Activated gamma-delta T cell (primary cell): ENCODE data around the gene YIPF6.
"Not testable (repeated sequence)": the region's sequence is repeated elsewhere in the genome, so short reads cannot be mapped to it uniquely, and the experiment has no call there.

Source experiments
- DNase-seq: peaks from one replicate; lab custom pipeline; 2025; lab: John Stamatoyannopoulos, UW
- total RNA-seq, 2 donors: gene quantifications; one replicate each; lab custom pipeline; 2026; lab: John Stamatoyannopoulos, UW

Gene YIPF6, protein sequence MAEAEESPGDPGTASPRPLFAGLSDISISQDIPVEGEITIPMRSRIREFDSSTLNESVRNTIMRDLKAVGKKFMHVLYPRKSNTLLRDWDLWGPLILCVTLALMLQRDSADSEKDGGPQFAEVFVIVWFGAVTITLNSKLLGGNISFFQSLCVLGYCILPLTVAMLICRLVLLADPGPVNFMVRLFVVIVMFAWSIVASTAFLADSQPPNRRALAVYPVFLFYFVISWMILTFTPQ
- total RNA-seq, result 25.7 to 29.6 reads per million in 2 donors

DNA sequence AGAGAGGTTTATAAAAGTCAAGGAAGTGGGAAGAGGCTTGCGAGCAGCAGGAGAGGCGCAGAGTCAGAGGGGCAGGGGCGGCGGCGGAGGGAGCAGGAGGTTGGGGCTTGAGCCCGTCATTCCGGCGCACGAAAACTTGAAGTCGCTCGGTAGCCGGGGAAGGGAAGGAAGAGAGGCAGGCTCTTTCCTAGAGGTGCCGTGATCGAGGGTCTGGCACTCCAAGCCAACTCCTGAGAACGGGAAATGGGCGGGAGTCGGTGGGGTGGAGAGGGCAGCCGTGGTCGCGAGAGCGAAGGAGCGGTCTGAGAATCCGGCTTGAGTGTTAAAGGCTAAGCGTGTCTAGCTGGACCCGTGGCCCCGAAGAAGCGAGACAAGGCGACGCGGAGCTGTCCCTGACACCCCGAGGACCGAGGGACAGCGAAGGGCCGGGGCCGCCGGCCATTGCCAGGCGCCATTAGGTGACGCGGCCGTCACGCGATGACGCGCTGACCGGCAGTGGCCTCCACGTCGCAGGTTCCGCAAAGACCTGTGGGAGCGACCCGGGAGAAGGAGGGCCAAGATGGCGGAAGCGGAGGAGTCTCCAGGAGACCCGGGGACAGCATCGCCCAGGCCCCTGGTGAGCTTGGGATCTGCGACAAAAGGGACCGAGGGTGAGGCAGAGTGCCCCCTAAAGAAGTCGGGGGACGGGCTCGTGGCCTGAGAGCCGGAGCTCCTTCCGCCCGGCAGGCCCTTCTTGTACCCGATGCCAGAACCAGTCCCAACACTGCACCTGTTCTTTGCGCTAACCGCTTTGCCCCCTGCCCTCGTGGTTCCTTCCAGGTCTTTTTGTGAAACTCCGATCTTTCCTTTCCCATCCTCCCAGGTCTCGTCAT is at the start of gene YIPF6:
Gene YIPF6 (plus strand): TSS at position 544 of the 872 bp plus-strand sequence. CDS start 16 bp downstream, at position 560.
- DNase-seq, result peak; percentile 41

DNA sequence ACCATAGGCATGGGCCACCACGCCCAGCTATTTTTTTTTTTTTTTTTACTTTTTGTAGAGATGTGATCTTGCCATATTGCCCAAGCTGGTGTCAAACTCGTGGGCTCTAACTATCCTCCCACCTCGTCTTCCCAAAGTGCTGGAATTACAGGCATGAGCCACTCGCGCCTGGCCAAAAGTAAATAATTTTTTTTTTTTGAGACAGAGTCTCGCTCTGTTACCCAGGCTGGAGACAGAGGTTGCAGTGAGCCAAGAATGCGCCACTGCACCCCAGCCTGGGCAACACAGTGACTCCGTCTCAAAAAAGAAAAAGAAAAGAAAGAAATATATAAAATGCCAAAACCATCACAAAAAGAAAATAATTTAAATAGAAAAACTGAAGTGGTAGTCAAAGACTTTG is 47.1 kb upstream of the YIPF6 start:
- no peak for DNase-seq

DNA sequence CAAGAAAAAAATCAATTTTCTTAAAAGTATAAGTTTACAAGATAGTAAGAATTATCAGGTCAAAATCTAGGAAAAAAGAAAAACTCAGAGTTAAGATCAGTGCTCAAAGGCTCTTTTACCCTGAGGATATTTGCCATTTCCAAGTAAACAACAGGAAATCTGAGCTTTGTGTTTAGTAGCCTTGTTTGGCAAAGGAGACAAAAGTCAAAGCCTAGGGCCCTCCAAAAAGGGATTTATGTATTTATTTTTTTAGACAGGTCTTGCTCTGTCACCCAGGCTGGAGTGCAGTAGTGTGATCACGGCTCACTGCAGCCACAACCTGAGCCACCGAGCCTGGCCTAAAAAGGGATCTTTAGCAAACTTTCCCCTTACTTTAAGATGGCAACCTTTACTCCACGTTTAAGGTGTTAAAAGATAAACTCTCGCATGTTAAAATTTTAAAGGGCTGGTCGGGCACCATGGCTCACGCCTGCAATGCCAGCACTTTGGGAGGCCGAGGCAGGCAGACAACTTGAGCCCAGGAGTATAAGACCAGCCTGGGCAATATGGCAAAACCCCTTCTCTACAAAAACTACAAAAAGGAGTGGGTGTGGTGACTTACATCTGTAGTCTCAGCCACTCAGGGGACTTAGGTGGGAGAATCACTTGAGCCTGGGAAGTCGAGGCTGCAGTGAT is 44.2 kb upstream of the YIPF6 start:
- no peak for DNase-seq

DNA sequence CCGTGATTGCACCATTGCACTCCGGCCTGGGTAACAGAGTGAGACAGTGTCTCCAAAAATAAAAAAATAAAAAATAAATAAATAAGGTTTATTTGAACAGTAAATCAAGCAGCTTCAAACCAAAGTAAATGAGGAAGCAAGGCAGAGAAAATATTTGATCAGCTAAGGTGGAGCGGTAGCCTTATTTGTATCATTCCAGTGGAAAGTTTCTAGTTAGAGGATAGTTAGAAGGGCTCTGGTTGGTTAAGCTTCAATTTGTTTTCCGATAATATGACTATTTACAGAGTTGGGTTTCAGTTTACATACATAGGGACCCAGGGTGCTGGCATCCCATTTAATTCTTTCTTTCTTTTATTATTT is 43.7 kb upstream of the YIPF6 start:
- DNase-seq, result no peak

DNA sequence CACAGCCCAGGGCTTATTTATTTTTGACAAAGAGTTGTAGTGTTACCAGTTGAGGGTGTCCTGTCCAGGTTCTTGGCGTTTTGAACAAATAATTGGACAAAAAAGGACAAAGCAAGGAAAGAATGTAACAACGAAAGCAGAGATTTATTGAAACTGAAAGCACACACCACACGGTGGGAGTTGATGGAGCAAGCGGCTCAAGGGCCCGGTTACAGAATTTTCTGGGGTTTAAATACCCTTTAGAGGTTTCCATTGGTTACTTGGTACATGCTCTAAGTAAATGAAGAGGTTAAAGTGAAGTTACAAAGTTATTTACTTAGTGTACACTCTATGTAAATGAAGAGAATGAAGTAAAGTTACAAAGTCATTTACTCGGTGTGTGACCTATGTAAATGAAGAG is 37.8 kb upstream of the YIPF6 start:
- DNase-seq, result no peak

DNA sequence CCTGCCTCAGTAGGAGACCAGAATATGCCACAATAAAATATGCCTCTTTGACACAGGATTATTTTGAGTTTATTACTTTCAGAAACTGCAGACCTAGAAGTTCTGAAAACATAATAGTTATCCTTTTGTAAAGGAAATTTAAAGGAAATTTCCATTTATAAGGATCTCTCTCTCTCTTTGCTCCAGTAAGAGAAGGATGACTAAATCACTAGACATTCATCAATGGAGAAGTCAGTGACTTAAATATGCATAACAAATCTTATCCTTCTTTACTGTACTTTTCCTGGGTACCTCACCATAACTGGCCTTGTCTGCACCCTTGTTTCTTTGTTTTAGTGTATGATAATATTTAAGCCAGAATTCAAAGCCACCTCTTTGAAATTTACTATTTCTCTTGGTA is 37.3 kb upstream of the YIPF6 start:
- no peak for DNase-seq

DNA sequence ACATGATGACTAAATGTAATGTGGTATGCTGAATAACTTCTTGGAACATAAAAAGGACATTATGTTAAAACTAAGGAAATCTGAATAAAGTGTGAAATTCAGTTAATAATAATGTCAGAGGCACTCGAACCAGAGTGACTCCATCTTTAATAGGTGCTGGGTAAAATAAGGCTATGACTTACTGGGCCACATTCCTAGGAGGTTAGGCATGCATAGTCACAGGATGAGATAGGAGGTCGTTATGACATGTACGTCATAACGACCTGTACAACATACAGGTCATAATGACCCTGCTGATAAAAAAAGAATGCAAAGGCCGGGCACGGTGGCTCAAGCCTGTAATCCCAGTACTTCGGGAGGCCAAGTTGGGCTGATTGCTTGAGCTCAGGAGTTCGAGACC is 36.7 kb upstream of the YIPF6 start:
- no peak for DNase-seq

DNA sequence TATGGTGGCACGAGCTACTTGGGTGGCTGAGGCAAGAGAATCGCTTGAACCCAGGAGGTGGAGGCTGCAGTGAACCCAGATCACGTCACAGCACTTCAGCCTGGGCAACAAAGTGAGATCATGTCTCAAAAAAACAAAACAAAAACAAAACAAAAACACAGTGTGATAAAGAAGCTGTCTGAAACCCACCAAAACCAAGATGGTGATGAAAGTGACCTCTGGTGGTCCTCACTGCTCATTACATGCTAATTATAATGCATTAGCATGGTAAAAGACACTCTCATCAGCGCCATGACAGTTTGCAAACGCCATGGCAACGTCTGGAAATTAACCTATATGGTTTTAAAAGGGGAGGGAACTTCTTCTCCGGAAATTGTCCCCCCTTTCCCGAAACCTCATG is 36.2 kb upstream of the YIPF6 start:
- DNase-seq, result no peak

DNA sequence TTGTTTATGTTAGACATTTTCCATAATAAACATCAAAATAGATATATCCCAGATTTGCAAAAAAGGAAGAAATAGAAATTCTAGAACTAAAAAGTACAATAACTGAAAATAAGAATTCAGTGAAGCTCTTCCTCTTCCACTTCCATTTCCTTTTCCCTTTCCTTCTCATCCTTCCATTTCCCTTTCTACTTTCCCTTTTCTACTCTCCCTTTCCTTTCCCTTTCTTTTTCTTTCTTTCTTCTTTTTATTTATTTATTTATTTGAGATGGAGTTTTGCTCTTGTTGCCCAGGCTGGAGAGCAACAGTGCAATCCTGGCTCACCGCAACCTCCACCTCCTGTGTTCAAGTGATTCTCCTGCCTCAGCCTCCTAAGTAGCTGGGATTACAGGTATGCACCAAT is 35.0 kb upstream of the YIPF6 start:
- no peak for DNase-seq

DNA sequence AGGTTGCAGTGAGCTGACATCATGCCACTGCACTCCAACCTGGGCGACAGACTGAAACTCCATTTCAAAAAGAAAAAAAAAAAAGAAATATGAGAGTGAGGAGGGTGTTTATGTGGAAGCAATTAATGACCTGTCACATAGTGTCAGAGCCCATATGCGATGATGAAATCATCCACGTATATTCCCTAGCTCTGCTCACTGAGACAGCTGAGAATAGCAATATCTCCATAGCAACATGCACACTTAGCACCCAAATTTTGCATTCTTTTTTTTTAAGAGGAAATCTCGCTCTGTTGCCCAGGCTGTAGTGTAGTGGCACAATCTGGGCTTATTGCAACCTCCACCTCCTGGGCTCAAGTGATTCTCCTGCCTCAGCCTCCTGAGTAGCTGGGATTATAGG is 34.1 kb upstream of the YIPF6 start:
- DNase-seq, result no peak

DNA sequence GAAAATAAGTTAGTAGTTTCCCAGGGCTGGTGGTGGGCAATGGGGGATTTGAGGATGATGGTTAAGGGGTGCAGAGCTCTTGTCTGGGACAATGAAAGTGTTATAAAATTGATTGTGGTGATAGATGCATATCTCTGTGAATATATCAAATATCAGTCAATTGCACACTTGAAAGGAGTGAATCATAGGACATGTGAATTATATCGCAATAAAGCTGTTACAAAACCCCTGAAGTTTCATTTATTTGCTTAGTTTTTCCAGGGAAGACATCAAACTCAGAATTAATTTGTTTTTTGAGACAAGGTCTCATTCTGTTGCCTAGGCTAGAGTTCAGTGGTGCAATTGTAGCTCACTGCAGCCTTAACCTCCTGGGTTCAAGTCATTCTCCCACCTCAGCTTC is 17.9 kb upstream of the YIPF6 start:
- no peak for DNase-seq

DNA sequence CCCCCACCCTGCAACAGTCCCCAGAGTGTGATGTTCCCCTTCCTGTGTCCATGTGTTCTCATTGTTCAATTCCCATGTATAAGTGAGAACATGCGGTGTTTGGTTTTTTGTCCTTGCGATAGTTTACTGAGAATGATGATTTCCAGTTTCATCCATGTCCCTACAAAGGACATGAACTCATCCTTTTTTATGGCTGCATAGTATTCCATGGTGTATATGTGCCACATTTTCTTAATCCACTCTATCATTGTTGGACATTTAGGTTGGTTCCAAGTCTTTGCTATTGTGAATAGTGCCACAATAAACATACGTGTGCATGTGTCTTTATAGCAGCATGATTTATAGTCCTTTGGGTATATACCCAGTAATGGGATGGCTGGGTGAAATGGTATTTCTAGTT is 12.7 kb upstream of the YIPF6 start:
- not testable (repeated sequence) for DNase-seq

DNA sequence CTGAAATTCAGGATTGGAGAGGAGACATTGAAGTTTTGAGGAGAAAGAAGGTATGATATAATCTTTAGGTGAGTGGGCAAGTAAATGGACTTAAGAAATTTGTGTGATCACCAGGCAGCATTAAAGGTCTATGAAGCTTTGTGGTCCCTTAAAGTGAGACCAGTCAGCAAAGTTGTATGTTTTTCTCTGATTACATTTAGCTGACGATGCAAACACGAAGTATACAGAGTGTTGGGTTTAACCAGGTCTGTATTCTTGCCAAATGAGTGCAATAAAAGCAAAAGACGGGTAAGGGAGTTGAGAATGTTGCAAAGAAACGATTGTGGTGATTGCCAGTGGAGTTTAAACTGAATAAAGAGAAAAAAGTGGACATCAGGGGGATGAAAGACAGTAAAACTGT is 11.6 kb upstream of the YIPF6 start:
- no peak for DNase-seq

DNA sequence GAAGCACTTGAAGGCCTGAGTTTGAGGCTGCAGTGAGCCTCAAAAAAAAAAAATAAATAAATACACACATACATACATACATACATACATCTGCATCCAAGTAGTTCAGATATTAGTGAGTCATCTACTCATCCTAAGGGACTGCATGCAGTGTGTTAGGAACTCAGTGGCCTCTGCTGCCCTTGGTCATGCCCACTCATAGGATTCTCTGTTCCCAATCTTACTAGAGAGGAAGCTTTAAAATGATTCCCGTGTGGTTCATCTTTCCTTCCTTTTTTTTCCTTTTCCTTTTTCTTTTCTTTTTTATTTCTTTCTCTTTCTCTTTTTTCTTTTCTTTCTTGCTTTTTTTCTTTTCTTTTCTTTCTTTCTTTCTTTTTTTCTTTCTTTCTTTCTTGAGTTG is 10.9 kb upstream of the YIPF6 start:
- no peak for DNase-seq

DNA sequence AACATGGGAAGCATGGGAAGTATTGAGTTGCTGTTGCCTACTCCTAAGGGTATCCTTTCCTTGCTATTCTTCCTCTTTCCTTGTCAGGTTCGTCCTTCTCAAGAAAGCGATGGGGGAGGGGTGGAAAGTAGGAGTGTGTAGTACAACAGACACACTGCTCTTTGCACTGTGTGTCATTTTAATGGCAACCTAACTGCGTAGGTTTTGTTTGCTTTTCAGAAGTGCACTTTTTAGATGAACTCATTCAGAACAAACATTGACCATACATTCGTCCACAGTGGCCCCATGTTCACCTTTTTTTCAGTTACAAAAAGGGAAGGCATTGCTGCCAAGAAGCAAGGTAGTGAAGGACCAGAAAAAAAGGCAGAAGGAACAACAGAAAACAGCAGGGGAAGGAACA is 10.2 kb upstream of the YIPF6 start:
- DNase-seq, result no peak

DNA sequence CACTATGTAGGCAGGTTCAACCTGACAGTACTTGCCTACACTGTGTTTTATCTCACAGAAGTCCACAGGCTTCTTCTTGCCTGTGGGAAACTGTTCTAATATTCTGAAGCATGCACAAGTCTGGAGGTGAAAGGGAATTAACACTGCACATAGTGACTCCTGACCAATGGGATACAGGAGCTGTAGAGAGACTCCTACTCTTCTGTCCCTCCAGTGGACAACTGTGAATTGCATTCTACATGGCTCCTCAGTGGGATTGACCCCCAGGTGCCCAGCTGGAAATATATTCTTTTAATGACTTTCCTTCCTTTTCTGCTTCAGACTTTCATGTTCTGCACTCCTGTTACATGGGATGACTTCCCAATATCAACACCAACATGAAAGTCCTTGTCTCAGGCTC is 8.2 kb upstream of the YIPF6 start:
- no peak for DNase-seq

DNA sequence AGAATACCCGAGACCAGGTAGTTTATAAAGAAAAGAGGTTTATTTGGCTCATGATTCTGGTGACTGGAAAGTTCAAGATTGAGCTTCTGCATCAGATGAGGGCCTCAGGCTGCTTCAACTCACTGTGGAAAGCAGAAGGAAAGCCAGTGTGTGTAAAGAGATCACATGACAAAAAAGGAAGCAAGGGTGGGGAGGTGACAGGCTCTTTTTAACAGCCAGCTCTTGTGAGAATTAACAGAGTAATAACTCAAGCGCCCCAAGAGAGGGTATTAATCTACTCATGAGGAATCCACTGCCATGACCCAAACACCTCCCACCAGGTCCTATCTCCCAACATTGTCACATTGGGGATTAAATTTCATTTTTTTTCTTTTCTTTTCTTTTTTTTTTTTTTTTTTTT is 6.3 kb upstream of the YIPF6 start:
- DNase-seq, result no peak

DNA sequence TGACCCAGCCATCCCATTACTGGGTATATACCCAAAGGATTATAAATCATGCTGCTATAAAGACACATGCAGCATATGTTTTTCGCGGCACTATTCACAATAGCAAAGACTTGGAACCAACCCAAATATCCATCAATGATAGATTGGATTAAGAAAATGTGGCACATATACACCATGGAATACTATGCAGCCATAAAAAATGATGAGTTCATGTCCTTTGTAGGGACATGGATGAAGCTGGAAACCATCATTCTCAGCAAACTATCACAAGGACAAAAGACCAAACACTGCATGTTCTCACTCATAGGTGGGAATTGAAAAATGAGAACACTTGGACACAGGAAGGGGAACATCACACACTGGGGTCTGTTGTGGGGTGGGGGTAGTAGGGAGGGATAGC is 5.1 kb upstream of the YIPF6 start:
- DNase-seq, result not testable (repeated sequence)

DNA sequence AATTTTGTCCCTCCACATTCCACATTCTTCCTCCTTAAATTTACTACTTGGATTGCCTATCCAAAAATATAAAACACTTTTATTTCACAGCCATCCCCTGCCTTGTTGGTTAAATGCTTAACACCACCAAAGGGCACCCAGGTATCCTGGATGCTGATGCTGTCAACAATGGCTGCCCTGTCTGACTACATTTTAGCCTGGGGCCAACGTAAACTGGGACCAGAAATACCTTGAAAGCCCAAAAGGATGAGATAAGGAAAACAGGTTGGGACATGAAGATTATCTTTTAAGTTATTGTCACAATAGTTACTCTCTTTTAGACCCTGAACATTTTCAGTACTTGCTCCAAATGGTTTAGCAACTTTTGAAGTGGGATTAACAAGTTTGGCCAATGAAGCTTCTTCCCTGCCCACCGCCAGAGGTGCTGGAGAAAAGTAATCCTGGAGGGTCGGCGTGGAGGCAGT is 775 bp upstream of the YIPF6 start:
- no peak for DNase-seq

DNA sequence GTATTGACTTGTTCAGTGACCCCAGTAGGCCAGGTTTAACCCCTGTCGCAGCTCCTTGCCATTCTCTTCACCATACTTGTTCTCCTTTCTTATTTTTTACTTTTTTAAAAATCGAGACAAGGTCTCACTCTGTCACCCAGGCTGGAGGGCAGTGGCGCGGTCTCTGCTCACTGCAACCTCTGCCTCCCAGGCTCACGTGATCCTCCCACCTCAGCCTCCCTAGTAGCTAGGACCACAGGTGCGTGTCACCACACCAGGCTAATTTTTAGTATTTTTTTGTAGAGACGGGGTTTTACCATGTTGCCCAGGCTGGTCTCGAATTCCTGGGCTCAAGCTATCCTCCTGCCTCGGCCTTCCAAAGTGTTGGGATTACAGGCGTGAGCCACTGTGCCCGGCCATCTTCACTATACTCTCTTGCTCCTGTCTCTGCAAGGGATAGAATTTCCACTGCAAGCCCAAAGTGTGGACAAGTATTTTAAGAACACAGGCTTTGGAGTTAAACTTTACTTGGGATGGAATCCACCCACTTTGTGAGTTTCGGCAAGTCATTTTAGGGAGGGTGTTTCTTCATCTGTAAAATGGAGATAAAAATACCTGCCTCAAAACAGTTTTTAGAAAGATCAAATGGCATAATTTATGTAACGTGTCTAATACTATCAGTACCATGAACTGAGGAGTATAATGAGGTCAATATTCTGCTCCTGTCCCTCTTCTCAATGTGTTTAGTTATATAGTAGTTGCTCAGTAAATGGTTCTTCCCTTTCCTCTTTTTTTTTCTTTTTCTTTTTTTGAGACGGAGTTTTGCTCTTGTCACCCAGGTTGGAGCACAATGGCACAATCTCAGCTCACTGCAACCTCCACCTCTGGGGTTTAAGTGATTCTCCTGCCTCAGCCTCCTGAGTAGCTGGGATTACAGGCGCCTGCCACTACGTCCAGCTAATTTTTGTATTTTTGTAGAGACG is 973 bp downstream of the YIPF6 start:
- DNase-seq, result no peak

DNA sequence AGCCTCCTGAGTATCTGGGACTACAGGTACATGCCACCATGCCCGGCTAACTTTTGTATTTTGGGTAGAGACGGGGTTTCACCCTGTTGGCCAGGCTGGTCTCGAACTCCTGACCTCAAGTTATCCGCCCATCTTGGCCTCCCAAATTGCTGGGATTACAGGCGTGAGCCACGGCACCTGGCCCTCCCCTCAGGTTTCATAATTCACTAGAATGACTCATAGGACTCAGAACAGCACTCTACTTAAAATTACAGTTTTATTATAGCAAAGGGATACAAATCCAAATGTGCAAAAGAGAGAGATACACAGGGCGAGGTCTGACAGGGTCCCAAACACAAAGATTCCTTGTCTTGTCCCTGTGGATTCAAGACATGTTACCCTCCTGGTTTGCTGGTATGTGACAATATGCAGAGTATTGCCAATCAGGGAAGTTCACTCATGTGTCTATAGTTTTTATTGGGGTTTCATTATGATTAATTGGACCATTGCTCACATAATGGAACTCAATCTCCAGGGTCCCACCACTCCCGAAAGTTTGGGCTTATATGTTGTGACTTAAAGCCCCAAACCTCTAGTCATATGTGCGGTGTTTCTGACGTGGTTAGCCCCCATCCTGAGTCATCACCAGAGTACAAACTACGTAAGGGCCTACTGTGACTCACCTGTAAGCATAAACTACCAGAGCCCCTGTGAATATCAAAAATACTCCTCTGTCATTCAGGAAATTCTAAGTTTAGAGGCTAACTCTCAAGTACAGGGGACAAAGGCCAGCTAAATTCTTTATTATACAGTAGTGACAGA is 5.2 kb downstream of the YIPF6 start:
- DNase-seq, result no peak
